Activated T-cell treated with anti-CD3 and anti-CD28 coated beads, Interleukin-2, amount 50 U/mL, for 72 hours (primary cell): Measurements from ENCODE around the gene CDK17. TPM values are rescaled to one million over a fixed set of nuclear protein-coding genes. Genes with fewer than 3 reads are reported as not detected.
A peak's percentile ranks its signal among the peaks of the same experiment; 100 is the strongest.
"Not testable (repeated sequence)": the region's sequence is repeated elsewhere in the genome, so short reads cannot be mapped to it uniquely, and the experiment has no call there.

Experiments
- ATAC-seq, 2 donors: fragments of 150-1000 bp; cut with Tn5 transposase; replicated peaks in 1 of 2; 2 replicates each; pipeline ENCODE4 v1.10.0; 2021; ENCODE audit warnings: moderate library complexity in 2 of 2, mild to moderate bottlenecking in 1 of 2
- DNase-seq, 2 donors: peaks; one replicate each; pipeline ENCODE4 v3.0.0; 2021 to 2022; ENCODE audit warnings: mixed read lengths in 1 of 2
- H3K27ac Mint-ChIP-seq: one replicate; pipeline ENCODE4 v1.8.0; 2022; ENCODE audit warnings: mild to moderate bottlenecking, moderate library complexity, mixed read lengths
- H3K27me3 Mint-ChIP-seq: one replicate; pipeline ENCODE4 v1.8.0; 2022; ENCODE audit warnings: low read depth, mixed read lengths
- H3K36me3 Mint-ChIP-seq, 2 donors: one replicate each; pipeline ENCODE4 v1.8.0; 2022; ENCODE audit warnings: mixed read lengths in 2 of 2, mild to moderate bottlenecking in 1 of 2; ENCODE audit not compliant: insufficient read depth in 2 of 2
- H3K4me1 Mint-ChIP-seq: one replicate; pipeline ENCODE4 v1.8.0; 2022; ENCODE audit warnings: low read depth, mixed read lengths
- H3K4me3 Mint-ChIP-seq, 2 donors: one replicate each; pipeline ENCODE4 v1.8.0; 2022; ENCODE audit warnings: mild to moderate bottlenecking in 2 of 2, mixed read lengths in 2 of 2, moderate library complexity in 2 of 2
- H3K9me3 Mint-ChIP-seq, 2 donors: one replicate each; pipeline ENCODE4 v1.8.0; 2022; ENCODE audit warnings: mixed read lengths in 2 of 2
- total RNA-seq, 2 donors: library from RNA; stranded (reverse); gene quantifications; one replicate each; pipeline ENCODE4 v1.2.3, GENCODE V29; 2022

Gene CDK17
- total RNA-seq, 2 donors from 2014 or later: 54.4 to 61.9 TPM

DNA sequence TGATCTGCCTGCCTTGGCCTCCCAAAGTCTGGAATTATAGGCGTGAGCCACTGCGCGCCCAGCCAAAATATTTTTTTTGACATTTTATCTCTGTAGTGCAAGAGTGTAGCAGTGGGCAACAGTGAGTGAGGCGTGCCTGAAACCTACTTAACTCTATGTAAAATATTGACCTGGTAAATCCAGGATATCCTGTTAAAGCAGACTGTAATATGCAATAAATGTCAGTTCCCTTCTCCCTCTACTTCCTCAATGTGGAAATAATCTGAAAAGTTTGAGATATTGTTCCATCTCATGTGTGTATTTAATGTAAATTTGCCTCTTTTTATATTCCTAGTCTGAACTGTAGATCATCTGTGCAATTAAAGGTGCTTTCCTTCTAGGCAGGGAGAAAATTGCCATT lies 9.5 kb upstream of the CDK17 start:
- Mint-ChIP-seq H3K4me1 (no peaks in the 10 kb centered on the region), H3K9me3 (no peaks in the 10 kb centered on the region), H3K27me3 (no peaks in the 10 kb centered on the region), H3K4me3 (no peak overlapping the region), H3K27ac (no peak overlapping the region), H3K36me3 (no peaks in the 10 kb centered on the region)
- DNase-seq (no peak), ATAC-seq (no peak)

- Mint-ChIP-seq H3K27ac (no peak overlapping the region), H3K27me3 (no peaks in the 10 kb centered on the region), H3K36me3 (no peaks in the 10 kb centered on the region), H3K9me3 (no peaks in the 10 kb centered on the region), H3K4me1 (no peaks in the 10 kb centered on the region), H3K4me3 (no peak overlapping the region)
- ATAC-seq (no peak), DNase-seq (no peak)
These were observed 8.8 kb upstream of the CDK17 start for GRCh38 chr12:96408993-96409392.

DNA sequence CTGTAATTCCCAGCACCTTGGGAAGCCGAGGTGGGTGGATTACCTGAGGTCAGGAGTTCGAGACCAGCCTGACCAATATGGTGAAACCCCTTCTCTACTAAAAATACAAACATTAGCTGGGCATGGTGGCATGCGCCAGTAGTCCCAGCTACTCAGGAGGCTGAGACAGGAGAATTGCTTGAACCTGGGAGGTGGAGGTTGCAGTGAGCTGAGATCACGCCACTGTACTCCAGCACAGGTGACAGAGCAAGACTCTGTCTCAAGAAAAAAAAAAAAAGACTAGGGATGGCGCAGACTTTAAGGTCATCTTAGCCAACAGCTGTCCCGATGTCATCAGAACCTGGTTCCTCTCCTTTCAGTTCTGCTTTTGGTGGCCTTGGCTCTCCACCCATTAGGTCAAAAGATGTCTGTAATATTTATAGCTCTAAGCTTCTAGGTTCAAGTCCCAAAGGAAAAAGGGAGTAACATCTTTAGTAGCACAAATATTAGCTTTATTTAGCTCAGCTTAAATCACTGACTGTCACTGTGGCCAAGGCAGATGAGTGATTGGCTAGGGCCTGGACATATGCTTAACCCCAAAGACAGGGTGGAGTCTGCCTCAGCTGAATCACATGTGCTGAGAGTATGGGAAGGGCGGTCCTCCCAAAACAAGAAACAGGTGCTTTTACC lies 7.3 kb upstream of the CDK17 start:
- H3K4me1 Mint-ChIP-seq, H3K4me3 Mint-ChIP-seq, H3K9me3 Mint-ChIP-seq, H3K36me3 Mint-ChIP-seq, DNase-seq, H3K27ac Mint-ChIP-seq, ATAC-seq, H3K27me3 Mint-ChIP-seq: not testable (repeated sequence)

DNA sequence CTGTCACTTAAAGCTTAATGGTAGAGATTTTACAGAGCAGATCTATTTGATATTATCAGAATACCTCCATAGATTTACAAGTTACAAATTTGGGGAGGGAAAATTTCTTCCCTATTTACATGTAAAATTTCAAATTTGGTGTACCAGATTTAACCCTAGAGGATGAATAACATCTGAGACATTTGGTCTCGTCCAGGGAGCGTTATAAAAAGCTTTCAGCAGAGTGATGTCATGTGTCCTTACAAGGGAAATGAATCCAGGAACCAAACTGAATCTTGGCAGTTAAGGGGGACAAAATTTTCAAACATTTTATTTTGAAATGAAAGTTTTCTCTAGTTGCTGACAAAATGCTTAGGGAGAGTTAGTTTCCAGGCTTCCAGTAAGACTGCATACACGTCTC lies 4.5 kb upstream of the CDK17 start:
- DNase-seq (no peak), ATAC-seq (no peak)
- Mint-ChIP-seq H3K4me3 (no peak overlapping the region), H3K27ac (no peak overlapping the region), H3K9me3 (no peaks in the 10 kb centered on the region), H3K36me3 (no peaks in the 10 kb centered on the region), H3K27me3 (no peaks in the 10 kb centered on the region), H3K4me1 (peaks cover 16% of the 10 kb centered on the region)

GRCh38 chr12:96403870-96404269 lies 3.6 kb upstream of the CDK17 start:
- no peak overlapping the region for H3K4me3 Mint-ChIP-seq
- no peak for DNase-seq
- H3K27me3 Mint-ChIP-seq: no peaks in the 10 kb centered on the region
- H3K4me1 Mint-ChIP-seq: peaks cover 16% of the 10 kb centered on the region
- ATAC-seq: no peak
- no peaks in the 10 kb centered on the region for H3K9me3 Mint-ChIP-seq
- peaks cover 0 to 1% of the 10 kb centered on the region in 2 donors for H3K36me3 Mint-ChIP-seq
- no peak overlapping the region for H3K27ac Mint-ChIP-seq

DNA sequence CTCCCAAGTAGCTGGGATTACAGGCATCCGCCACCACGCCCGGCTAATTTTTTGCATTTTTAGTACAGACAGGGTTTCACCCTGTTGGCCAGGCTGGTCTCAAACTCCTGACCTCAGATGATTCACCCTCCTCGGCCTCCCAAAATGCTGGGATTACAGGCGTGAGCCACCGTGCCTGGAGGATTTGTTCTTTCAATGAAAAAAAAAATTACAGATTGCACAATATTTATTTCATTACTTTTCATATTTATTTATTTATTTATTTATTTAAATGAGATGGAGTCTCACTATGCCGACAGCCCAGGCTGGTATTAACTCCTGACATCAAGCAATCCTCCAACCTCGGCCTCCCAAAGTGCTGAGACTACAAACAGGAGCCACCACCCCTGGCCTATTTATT lies 2.3 kb upstream of the CDK17 start:
- H3K4me1 Mint-ChIP-seq: peaks cover 23% of the 10 kb centered on the region
- not testable (repeated sequence) for H3K9me3 Mint-ChIP-seq, H3K27me3 Mint-ChIP-seq, H3K4me3 Mint-ChIP-seq, ATAC-seq, DNase-seq, H3K36me3 Mint-ChIP-seq, H3K27ac Mint-ChIP-seq

DNA sequence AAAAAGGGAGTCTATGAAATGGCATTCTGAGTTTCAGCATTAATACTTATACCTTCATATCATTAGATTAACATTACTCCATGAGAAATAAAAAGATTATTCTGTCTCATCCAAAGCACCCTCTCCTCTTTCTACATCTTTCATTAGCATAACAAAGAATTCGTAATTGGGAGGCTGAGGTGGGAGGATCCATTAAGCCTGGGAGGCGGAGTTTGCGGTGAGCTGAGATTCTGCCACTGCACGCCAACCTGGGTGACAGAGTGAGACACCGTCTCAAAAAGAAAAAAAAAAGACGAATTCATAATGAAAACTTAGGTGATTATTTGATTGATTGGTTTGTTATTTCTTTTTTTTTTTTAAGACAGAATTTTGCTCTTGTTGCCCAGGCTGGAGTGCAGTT lies 1.8 kb upstream of the CDK17 start:
- Mint-ChIP-seq H3K4me3 (peak overlapping the region in 1 of 2 donors; percentile 96), H3K36me3 (peaks cover 0 to 3% of the 10 kb centered on the region in 2 donors), H3K4me1 (peaks cover 27% of the 10 kb centered on the region), H3K9me3 (no peaks in the 10 kb centered on the region), H3K27me3 (no peaks in the 10 kb centered on the region), H3K27ac (no peak overlapping the region)
- ATAC-seq: no peak
- no peak for DNase-seq

DNA sequence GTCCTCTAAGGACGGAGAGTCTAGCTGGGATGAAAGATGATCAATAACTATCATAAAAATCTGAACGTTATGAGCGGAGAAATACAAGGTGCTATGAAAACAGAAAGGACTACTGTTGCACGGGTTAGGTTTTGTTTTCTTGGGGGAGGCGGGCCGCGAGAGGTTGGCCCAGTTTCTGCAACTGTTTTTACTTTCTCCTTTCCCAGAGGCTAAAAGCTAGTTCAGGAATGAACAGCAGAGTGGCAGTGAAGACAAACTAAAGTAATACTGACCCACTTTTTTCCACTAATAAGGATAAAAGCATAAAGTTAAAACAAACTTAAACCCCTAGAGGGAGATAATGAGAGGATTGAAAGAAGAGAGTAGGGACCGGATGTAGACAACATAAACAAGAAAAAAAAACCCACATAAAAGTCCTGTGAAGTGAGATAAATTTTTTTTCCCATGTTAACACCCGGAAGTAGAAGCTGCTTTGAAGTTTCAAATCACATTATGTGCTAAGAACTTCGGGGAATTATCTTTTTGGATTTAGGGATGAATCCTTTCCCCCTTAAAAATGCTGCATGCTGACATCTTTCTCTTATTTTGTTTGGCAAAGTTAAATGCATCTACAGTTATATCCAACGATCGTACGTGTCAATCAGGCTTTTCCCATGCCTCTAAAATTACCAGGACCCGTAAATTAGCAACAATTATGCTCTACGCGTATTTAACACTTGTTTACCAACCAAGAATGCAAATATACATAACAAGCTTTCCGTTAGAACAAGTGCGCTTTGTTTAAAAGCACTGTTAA lies 1.0 kb upstream of the CDK17 start:
- ATAC-seq (peak; percentile 21 to 30), DNase-seq (peak; percentile 42 to 51)
- H3K4me3 Mint-ChIP-seq: peak overlapping the region; percentile 91 to 96
- no peaks in the 10 kb centered on the region for H3K9me3 Mint-ChIP-seq
- peak overlapping the region; percentile 96 for H3K27ac Mint-ChIP-seq
- H3K27me3 Mint-ChIP-seq: no peaks in the 10 kb centered on the region
- peaks cover 35% of the 10 kb centered on the region for H3K4me1 Mint-ChIP-seq
- H3K36me3 Mint-ChIP-seq: peaks cover 0 to 3% of the 10 kb centered on the region in 2 donors

- Mint-ChIP-seq H3K27ac (peak overlapping the region; percentile 96), H3K9me3 (no peaks in the 10 kb centered on the region), H3K27me3 (no peaks in the 10 kb centered on the region), H3K4me3 (peak overlapping the region; percentile 91 to 96), H3K36me3 (peaks cover 0 to 3% of the 10 kb centered on the region in 2 donors), H3K4me1 (peaks cover 41% of the 10 kb centered on the region)
- ATAC-seq (peak; percentile 33 to 37), DNase-seq (no peak)
These were observed 414 bp upstream of the CDK17 start for GRCh38 chr12:96400631-96401075.

GRCh38 chr12:96399120-96399918 lies 920 bp downstream of the CDK17 start:
- peak overlapping the region; percentile 92 to 99 for H3K4me3 Mint-ChIP-seq
- H3K9me3 Mint-ChIP-seq: no peaks in the 10 kb centered on the region
- peaks cover 50% of the 10 kb centered on the region for H3K4me1 Mint-ChIP-seq
- H3K36me3 Mint-ChIP-seq: peaks cover 0 to 3% of the 10 kb centered on the region in 2 donors
- H3K27me3 Mint-ChIP-seq: no peaks in the 10 kb centered on the region
- peak overlapping the region; percentile 97 for H3K27ac Mint-ChIP-seq
- peak; percentile 47 to 49 for ATAC-seq
- peak; percentile 77 to 81 for DNase-seq

GRCh38 chr12:96398424-96399119 lies 1.7 kb downstream of the CDK17 start:
- ATAC-seq: no peak
- peak in 1 of 2 donors; percentile 4 for DNase-seq
- no peaks in the 10 kb centered on the region for H3K9me3 Mint-ChIP-seq
- H3K4me1 Mint-ChIP-seq: peaks cover 46% of the 10 kb centered on the region
- H3K27ac Mint-ChIP-seq: peak overlapping the region; percentile 97
- peak overlapping the region; percentile 92 to 99 for H3K4me3 Mint-ChIP-seq
- H3K27me3 Mint-ChIP-seq: no peaks in the 10 kb centered on the region
- H3K36me3 Mint-ChIP-seq: peaks cover 0 to 3% of the 10 kb centered on the region in 2 donors

DNA sequence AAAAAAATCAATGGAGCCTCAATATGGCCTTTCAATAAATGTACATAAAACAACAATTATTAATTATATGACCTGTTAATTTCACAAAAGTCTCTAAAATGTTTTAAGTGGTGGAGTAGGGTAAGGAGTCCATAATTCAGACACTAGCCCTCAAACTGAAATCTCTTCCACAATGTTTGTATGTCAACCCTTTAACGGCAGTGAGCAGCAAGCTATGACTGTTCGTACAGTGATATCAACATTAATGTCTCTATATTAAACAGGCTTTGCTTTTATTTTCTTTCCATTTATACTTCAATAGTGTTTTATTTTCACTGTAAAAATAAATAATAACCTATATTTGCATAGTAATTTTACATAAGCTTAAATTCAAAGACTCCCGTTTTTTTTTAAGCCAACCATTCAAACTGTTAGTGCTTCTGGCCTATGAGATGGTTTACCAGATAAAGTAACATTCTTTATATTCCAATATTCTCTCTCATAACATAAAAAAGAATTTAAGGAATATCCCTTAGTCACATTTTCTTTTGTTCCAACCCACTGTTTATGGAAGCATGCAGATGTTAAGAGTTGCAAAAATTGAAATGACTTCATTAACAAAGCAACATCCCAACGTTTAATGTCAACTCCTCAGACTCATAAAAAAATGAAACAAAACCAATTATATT lies 2.3 kb downstream of the CDK17 start:
- H3K27me3 Mint-ChIP-seq: no peaks in the 10 kb centered on the region

More for the DNA sequence above, 2.3 kb downstream of the CDK17 start:
- Mint-ChIP-seq H3K4me3 (peak overlapping the region; percentile 92 to 99), H3K4me1 (peaks cover 48% of the 10 kb centered on the region), H3K27ac (peak overlapping the region; percentile 97), H3K36me3 (peaks cover 0 to 3% of the 10 kb centered on the region in 2 donors), H3K9me3 (no peaks in the 10 kb centered on the region)
- DNase-seq (no peak), ATAC-seq (no peak)
